Prostate gland (tissue), 2 donors: ENCODE measurements around the gene UIMC1. TPM values are rescaled to one million over a fixed set of nuclear protein-coding genes. Genes with fewer than 3 reads are reported as not detected.

Experiments
- DNase-seq: peaks from one replicate; pipeline ENCODE4 v3.0.0-alpha.2; 2019; ENCODE audit warnings: low spot score
- H3K27ac ChIP-seq, 2 donors: fragments of 200-600 bp; sonication (generic); 2 replicates each; pipeline ENCODE4 v1.5.1; 2017 to 2019
- H3K27me3 ChIP-seq: fragments of 200-600 bp; sonication (generic); replicated peaks from 2 replicates; pipeline ENCODE4 v1.5.1; 2019; ENCODE audit not compliant: insufficient read depth
- H3K36me3 ChIP-seq, 2 donors: fragments of 200-600 bp; sonication (generic); 1 replicate in 1 of 2; 2 replicates in 1 of 2; pipeline versions ENCODE4 v1.5.1 to v1.8.1; 2017 to 2019
- H3K4me1 ChIP-seq: fragments of 200-600 bp; sonication (generic); replicated peaks from 2 replicates; pipeline ENCODE4 v1.5.1; 2019
- H3K4me3 ChIP-seq, 2 donors: fragments of 200-600 bp; sonication (generic); 2 replicates each; pipeline ENCODE4 v1.5.1; 2017 to 2019
- H3K9me3 ChIP-seq: fragments of 200-600 bp; sonication (generic); 2 replicates; pipeline ENCODE4 v1.5.1; 2017
- CTCF ChIP-seq, 4 experiments: fragments of 200-600 bp in 2 of 4; fragments of 450-650 bp in 2 of 4; sonication (generic) in 2 of 4; IDR thresholded peaks; 1 replicate in 3 of 4; 2 replicates in 1 of 4; pipeline ENCODE4 v1.5.1; 2016 to 2019; ENCODE audit warnings: antibody characterized with exemption in 4 of 4, mild to moderate bottlenecking in 2 of 4, moderate library complexity in 2 of 4
- POLR2A ChIP-seq: fragments of 450-650 bp; IDR thresholded peaks from one replicate; pipeline ENCODE4 v1.6.1; 2016; ENCODE audit warnings: antibody characterized with exemption, mild to moderate bottlenecking
- POLR2AphosphoS5 ChIP-seq: sonication (generic); formaldehyde crosslinking; IDR thresholded peaks from one replicate; pipeline ENCODE4 v1.6.1; 2017; ENCODE audit warnings: antibody characterized with exemption
- WGBS: methylation state at CpG from one replicate; pipeline ENCODE4 v1.1.5; 2018; 5-methylcytosine and 5-hydroxymethylcytosine counted together
- intact Hi-C: fragments of 100-400 bp; cut with DNase I; formaldehyde crosslinking; loops from one replicate; pipeline ENCODE4 v1.14.2; 2022
- total RNA-seq, 2 donors: library from RNA; depleted of rRNA; stranded (reverse); fragments of >200 nt; gene quantifications; one replicate each; pipeline ENCODE4 v1.1.0, GENCODE V29; 2016

The UIMC1 gene
- total RNA-seq, 2 donors from 2014 or later, result 29.3 to 38.3 TPM

DNA sequence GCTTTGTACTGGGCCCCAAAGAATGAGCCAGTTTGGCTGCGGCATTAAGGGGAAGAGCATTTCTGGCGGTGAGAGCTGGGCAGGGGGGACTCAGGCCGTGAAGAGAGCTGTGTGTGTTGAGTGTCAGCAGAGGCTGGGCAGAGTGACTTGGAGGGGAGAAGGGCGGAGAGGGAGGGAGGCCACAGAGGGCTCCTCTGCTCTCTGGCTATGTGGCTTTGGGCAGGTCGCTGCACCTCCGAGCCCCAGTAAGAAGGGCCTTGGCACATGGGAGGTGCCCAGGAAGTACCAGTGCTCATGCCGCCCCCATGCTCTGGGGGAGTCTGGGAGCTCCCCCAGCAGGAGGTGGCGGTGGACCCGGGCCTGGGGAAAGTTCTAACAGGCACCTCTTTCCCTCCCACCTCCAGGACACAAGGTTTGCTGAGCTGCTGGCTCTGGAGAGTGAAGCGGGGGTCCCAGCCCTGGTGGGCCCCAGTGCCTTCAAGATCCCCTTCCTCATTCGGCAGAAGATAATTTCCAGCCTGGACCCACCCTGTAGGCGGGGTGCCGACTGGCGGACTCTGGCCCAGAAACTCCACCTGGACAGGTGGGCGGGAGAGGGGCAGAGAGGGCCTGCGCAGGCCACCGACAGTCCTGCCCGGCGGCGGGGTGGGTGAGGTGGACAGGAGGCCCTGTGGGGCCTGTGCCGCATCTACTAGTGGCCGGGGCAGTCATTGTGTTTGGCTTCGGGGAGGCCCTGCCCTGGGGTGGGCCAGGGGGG, 127.5 kb downstream of the UIMC1 start:
- DNase-seq, result no peak
- 83% methylated on average over 23 of the region's 23 CpGs for WGBS
- no peak overlapping the region for H3K4me3 ChIP-seq
- H3K27me3 ChIP-seq, result no peaks in the 10 kb centered on the region
- no peaks in the 10 kb centered on the region for H3K36me3 ChIP-seq
- intact Hi-C loops, result no loop called here
- H3K27ac ChIP-seq, result no peak overlapping the region
- no peaks in the 10 kb centered on the region for H3K4me1 ChIP-seq
- no peaks in the 10 kb centered on the region for H3K9me3 ChIP-seq
- TF ChIP-seq POLR2AphosphoS5 (no peak), POLR2A (no peak), CTCF (IDR thresholded peaks at IDR 0.05) (no peak)

DNA sequence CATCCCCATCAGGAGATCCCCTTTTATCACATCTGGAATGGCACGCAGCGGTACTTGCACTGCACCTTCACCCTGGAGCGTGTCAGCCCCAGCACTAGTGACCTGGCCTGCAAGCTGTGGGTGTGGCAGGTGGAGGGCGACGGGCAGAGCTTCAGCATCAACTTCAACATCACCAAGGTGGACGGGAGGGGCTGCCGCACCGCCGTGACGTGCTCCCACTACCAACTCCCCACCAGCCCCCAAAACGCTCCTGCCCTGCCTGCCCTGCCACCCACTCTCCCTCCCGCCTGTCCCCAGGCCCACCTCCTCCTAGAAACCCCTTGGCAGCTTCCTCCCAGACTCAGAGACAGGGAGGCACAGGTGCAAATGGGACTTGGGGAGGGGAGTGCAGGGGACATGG, 128.1 kb downstream of the UIMC1 start:
- Histone ChIP-seq H3K27me3 (no peaks in the 10 kb centered on the region), H3K27ac (no peak overlapping the region), H3K9me3 (no peaks in the 10 kb centered on the region), H3K4me3 (no peak overlapping the region), H3K36me3 (no peaks in the 10 kb centered on the region), H3K4me1 (no peaks in the 10 kb centered on the region)
- no peak for DNase-seq
- TF ChIP-seq CTCF (IDR thresholded peaks at IDR 0.05), result no peak
- TF ChIP-seq POLR2A, result no peak
- TF ChIP-seq POLR2AphosphoS5, result no peak
- intact Hi-C loops, result no loop called here
- 89% methylated on average over 12 of the region's 12 CpGs for WGBS

DNA sequence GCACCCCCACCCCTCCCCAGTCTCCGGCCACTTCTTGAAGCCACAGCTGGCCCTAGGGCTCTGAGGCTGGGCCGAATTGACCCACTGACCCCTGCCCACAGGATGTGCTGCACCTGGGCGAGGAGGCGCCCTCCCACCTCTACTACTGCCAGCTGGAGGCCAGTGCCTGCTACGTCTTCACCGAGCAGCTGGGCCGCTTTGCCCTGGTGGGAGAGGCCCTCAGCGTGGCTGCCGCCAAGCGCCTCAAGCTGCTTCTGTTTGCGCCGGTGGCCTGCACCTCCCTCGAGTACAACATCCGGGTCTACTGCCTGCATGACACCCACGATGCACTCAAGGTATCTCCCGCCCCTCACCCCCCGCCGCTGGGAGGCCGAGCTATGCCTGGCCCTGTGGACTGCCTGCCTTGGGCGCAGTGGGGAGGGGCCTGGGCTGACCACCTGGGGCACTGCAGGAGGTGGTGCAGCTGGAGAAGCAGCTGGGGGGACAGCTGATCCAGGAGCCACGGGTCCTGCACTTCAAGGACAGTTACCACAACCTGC, 128.7 kb downstream of the UIMC1 start:
- no peak for DNase-seq
- H3K27me3 ChIP-seq, result no peaks in the 10 kb centered on the region
- H3K4me3 ChIP-seq, result no peak overlapping the region
- H3K36me3 ChIP-seq, result no peaks in the 10 kb centered on the region
- WGBS, result 79% methylated on average over 20 of the region's 21 CpGs
- intact Hi-C loops, result no loop called here
- TF ChIP-seq POLR2A (no peak), CTCF (IDR thresholded peaks at IDR 0.05) (no peak), POLR2AphosphoS5 (no peak)
- H3K9me3 ChIP-seq, result no peaks in the 10 kb centered on the region
- no peaks in the 10 kb centered on the region for H3K4me1 ChIP-seq
- no peak overlapping the region for H3K27ac ChIP-seq

- H3K36me3 ChIP-seq, result no peaks in the 10 kb centered on the region
- DNase-seq, result no peak
- TF ChIP-seq POLR2A (no peak), POLR2AphosphoS5 (no peak), CTCF (IDR thresholded peaks at IDR 0.05) (no peak)
- 69% methylated on average over 24 of the region's 24 CpGs for WGBS
- H3K27ac ChIP-seq, result no peak overlapping the region
- intact Hi-C loops, result no loop called here
- H3K9me3 ChIP-seq, result no peaks in the 10 kb centered on the region
- no peak overlapping the region for H3K4me3 ChIP-seq
- no peaks in the 10 kb centered on the region for H3K27me3 ChIP-seq
- no peaks in the 10 kb centered on the region for H3K4me1 ChIP-seq
Measured at GRCh38 chr5:176876506-176877431, 129.8 kb downstream of the UIMC1 start.
